AG08395 (cell line): ENCODE results near the gene CYYR1.

ENCODE experiments used
- DNase-seq: peaks from one replicate; pipeline ENCODE4 v3.0.0; 2012; ENCODE audit warnings: mixed read lengths, low spot score

CYYR1 gene

DNA sequence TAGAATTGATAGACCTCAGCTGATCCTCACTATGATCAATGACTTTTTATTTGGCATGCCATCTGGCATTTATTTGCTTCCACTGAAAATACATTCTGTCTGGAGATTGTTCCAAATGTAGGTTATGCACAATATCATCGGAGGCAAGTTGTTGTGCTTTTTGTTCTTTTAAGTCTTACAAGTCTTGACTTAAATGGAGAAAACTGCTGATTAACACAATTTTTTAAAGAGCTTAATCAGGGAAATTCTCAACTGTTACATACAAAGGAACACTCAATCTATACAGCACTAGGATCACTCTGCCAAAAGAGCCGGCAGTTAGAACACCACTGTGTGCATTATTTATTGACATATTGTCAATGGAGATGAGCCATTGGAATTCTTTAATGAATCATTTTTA is 19.2 kb downstream of the CYYR1 start:
- DNase-seq: no peak

GRCh38 chr21:26550326-26550725 is 22.8 kb downstream of the CYYR1 start:
- no peak for DNase-seq

DNA sequence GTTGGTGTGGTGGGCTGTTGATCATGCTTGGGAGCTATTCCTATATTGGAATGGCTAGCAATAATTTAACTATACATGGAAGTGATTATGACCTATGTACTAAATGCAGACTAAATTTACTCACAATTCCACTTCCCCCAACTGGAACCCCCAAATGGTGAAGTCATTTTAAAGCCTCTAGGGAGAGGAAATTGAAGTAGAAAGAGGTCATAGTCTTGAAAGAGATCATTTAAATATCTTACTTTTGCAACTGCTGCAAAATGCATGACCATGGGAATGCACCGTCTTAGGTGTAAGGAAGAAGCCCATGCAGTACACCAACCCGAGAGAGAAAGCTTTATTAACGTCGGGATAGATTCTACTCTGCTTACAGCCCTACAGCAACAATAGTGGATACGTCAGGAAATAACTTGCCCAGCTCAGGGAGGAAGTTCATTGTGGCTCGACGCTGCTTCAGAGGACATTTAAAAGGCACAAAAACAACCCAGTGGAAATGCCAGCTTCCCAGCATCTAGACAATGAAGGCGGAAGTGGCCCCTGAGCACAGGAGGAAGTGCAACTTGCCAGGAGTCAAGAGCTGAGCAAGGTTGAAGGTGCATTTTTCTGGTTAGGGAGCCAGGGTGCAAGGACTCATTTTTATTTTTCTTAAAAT is 26.5 kb downstream of the CYYR1 start:
- DNase-seq: no peak

- no peak for DNase-seq
These were observed 28.8 kb downstream of the CYYR1 start for GRCh38 chr21:26544201-26544775.

DNA sequence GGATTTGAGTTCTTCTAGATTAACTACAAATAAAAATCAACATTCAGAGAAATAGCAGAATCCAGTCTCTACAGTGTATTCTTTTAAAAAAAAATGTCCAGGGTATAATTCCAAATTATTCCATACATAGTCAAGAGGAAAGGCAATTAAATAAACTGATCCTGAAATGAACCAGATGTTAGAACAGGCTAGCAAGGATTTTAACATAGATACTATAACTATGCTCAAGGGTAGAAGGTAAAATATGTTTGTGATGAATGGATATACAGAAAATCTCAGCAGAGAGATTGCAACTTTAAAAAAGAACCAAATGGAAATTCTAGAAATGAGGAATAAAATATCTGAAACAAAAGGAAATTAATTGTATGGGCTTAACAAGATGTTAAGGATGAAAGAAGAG is 32.4 kb downstream of the CYYR1 start:
- DNase-seq: no peak

DNA sequence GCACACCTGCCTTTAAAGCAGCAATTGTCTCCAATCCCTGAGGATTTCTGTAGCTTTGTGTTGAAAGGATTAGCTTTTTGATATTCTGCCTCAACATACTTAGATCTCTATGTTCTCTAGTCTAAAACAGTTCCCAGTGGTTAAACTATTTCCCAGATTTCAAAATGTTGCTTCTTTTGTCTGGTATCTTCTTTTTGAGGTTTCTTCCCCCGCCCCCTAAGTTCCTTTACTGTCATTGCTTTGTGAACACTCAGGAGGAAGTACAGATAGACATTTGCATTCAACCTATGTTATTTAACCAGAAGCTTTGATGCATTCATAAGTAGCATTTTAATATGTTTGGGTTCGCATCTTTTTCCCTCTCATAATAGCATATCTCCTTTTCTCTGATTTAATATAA is 33.5 kb downstream of the CYYR1 start:
- no peak for DNase-seq

- DNase-seq: no peak
These were observed 38.6 kb downstream of the CYYR1 start for GRCh38 chr21:26534517-26534916.

- DNase-seq: no peak
These were observed 40.9 kb downstream of the CYYR1 start for GRCh38 chr21:26532208-26532607.

DNA sequence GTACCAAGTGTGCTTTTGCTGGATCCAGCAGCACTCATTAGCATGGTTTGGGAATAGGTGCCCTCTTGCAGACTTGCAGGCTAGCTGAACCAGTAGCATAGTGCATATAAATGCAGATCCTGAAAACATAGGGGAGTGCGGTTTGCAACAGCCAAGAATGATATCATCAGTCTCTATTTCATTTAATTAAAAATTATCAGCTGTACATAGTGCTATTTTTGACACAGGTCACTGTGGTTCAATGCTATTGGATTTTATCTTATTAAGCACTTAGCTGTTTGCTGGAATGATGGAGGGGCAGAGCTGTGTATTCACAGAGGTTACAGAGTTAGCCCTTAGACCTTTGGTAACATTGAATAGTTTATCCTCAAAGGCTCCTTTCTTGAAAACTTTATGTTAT is 43.6 kb downstream of the CYYR1 start:
- DNase-seq: no peak

- DNase-seq: no peak
These were observed 44.2 kb downstream of the CYYR1 start for GRCh38 chr21:26528882-26529281.

DNA sequence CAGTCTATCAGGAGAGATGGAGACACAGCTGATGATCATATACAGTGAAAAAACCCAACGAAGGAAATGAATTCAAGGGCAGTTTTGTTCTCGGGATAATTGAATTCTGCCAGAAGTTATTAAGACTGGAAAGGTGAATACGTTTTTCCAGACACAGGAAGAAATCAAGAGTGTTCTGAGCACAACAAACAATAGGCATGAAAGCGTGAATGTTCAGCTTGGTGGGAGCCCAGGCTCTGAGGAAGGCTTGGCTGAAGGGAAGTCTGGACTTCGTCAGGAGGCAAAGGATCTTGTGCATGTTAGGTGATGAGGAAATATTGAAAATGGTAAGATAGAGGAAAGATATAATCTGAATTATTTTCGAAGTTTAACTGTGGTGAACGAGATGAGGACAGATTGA is 50.4 kb downstream of the CYYR1 start:
- DNase-seq: no peak

DNA sequence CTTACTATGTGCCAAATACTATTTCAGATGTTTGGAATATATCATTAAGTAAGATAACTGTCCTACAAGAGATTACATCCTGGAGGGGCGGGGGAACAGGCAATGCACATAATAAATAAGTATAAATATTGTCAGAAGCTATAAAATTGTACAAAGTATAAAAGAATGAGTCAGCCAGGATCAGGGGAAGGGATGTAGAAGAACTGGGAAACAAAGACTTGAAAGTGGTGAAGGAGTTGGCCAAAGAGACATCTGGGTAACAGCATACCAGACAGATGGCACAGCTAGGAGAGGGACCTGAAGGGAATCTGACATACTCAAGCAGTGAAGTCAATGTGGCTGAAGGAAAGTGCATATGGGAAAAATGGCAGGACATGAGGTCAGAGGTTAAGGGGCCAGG is 53.9 kb downstream of the CYYR1 start:
- no peak for DNase-seq

DNA sequence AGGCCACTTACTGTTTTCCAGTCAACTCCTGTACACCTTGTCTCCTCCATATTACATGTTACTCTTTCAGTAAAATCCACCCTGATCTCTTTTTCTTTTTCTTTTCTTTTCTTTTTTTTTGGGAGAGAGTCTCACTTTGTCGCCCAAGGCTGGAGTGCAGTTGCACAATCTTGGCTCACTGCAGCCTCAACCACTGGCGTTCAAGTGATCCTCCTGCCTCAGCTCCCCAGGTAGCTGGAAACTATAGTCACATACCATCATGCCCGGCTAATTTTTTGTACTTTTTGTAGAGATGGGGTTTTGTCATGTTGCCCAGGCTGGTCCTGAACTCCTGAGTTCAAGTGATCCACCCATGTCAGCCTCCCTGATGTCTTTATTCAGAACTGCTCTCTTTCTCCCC is 57.8 kb downstream of the CYYR1 start:
- no peak for DNase-seq

DNA sequence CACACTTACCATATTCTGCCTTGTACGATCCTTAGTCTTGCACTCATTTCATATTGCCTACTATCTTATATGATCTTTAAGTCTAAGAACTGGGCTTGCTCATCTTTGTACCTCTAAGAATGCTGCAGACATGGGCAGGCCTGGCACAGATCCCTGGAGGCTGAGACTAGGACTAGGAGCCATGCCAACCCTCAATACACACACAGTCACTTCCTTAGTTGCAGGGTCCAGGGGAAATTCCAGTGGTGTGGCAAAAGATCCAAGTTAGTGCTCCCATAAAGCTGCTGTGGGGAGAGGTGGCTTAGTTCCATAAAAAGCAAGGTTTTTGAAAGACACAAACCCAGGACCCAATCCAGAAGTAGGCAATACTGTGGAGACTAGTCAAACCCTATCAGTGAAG is 59.9 kb downstream of the CYYR1 start:
- DNase-seq: peak; percentile 72

GRCh38 chr21:26512664-26513063 is 60.4 kb downstream of the CYYR1 start:
- no peak for DNase-seq

GRCh38 chr21:26508903-26509302 is 64.2 kb downstream of the CYYR1 start:
- no peak for DNase-seq

GRCh38 chr21:26506956-26507355 is 66.1 kb downstream of the CYYR1 start:
- peak; percentile 70 for DNase-seq

DNA sequence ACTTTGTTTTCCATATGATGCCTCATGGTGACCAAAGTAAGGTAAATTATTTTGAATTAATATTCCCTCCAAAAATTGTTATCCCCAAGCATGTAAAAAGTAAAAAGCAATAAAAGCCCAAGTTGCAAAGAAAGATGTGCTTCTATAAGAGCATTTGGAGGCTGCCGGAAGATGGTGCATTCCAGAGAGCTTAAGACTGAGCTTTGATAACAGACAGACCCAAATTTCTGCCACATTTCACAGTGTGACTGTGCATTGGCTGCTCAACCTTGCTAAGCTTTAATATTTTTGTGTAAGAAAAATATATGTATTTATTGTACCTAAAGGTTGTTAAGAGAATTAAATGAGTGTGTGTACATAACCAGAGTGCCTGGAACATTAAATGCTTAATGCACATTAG is 67.9 kb downstream of the CYYR1 start:
- no peak for DNase-seq

- DNase-seq: no peak
These were observed 69.7 kb downstream of the CYYR1 start for GRCh38 chr21:26503414-26503813.

- DNase-seq: no peak
These were observed 71.5 kb downstream of the CYYR1 start for GRCh38 chr21:26501495-26502021.

GRCh38 chr21:26499495-26499894 is 73.6 kb downstream of the CYYR1 start:
- DNase-seq: no peak

GRCh38 chr21:26495283-26495849 is 77.7 kb downstream of the CYYR1 start:
- no peak for DNase-seq

DNA sequence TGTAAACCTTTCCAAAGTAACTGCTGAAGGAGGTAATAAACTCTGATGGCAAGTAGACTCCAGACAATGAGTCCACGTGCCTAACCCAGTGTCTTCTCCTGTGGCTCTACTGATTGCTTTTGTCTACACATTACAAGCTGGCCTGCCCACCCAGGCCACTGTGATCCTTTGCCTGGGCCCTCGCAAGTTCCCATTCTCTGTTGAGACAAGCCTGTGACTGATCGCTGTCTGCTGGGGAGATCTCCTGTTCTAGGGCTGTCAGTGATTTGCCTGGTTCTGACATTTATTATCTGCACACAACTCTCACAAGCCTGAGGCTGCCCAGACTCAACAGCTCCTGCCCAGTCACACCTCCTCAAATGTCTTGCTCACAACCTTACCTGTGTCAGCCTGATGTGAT is 81.4 kb downstream of the CYYR1 start:
- DNase-seq: no peak

- DNase-seq: peak; percentile 31
These were observed 82.3 kb downstream of the CYYR1 start for GRCh38 chr21:26490771-26491170.
